ENCODE data around the gene FURIN. TPM values are rescaled to one million over a fixed set of nuclear protein-coding genes. Genes with fewer than 3 reads are reported as not detected.

The FURIN gene
- total and polyA plus RNA-seq, 2 of the 8 experiments (the other 6 are each of a cell fraction or from before 2014, with no cell fraction given) = 15.8 to 32.1 TPM

DNA sequence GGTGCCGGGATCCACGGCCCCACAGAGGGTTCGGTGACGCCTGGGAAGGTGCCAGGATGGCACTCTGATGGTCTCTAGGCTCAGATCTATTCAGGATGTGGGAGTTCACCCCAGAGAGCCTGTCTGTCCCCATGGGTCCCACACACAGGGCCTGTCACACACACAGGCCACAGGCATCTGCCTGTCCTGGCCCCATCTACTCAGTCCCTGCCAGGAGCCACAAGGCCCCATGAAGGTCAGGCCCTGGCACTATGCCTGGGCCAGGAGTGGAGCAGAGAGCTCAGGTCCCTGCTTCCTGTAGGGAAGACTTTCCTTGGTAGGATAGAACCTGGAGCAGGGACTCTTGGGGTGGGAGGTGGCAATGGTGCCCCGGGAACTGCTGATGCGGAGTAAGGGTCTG is 49.0 kb upstream of the FURIN start:
- CTCF ChIA-PET (ENCODE audit: partially characterized antibody) = interaction anchor here (0.6 to 12.3 kb wide), 5 partner anchors 9 to 155 kb away, joined by 3 to 132 read pairs (median 5); partner anchors contain the start of gene FES
- POLR2A ChIA-PET (ENCODE audit: partially characterized antibody) = no interaction called here

More for the DNA sequence above, 49.0 kb upstream of the FURIN start:
- FAIRE-seq (no peak), DNase-seq (ENCODE audit: low read depth in 1 of 2, low spot score in 2 of 2) (no peak)
- no peak overlapping the region for H3K23ac ChIP-seq (ENCODE audit: insufficient read length)
- no peak overlapping the region for H2BK120ac ChIP-seq (replicated peaks; ENCODE audit: low read depth, low read length)
- no peaks in the 10 kb centered on the region for H3K9me3 ChIP-seq (ENCODE audit: insufficient read depth in 2 of 2, low read depth in 1 of 2, low read length in 1 of 2)
- no peak overlapping the region for H2BK5ac ChIP-seq (ENCODE audit: low read depth, low read length)
- no peak overlapping the region for H3K4me2 ChIP-seq (ENCODE audit: insufficient read depth in 1 of 2, low read depth in 2 of 2, low read length in 2 of 2)
- H3K4ac ChIP-seq (replicated peaks; ENCODE audit: insufficient read length, low read depth, low read length) = peak overlapping the region; percentile 37
- H2BK15ac ChIP-seq (ENCODE audit: low read length) = no peak overlapping the region
- H4K20me1 ChIP-seq (replicated peaks in 1 of 2; ENCODE audit: control insufficient read depth in 1 of 2, insufficient read depth in 2 of 2, low read length in 2 of 2) = no peaks in the 10 kb centered on the region
- no peak overlapping the region for H3K27ac ChIP-seq (ENCODE audit: low read depth, low read length)
- no peaks in the 10 kb centered on the region for H3K79me1 ChIP-seq (ENCODE audit: low read depth, low read length)
- H2BK12ac ChIP-seq (ENCODE audit: low read depth, low read length) = no peak overlapping the region
- TF ChIP-seq CHD2 (IDR thresholded peaks at IDR 0.05; ENCODE audit: low read length) (no peak), HDAC6 (IDR thresholded peaks at IDR 0.05; ENCODE audit: low read depth, low read length) (no peak), GTF2F1 (IDR thresholded peaks at IDR 0.05; ENCODE audit: borderline replicate concordance, low read depth, low read length) (no peak)
- no peak overlapping the region for H3K14ac ChIP-seq (ENCODE audit: insufficient read length)
- H3K18ac ChIP-seq (ENCODE audit: extremely low read depth, low read length) = no peak overlapping the region
- WGBS, 2 experiments (ENCODE audit: extremely low coverage in 1 of 2, insufficient coverage in 1 of 2, insufficient read length in 1 of 2, insufficient replicate concordance in 2 of 2, low coverage in 1 of 2, low lambda C conversion rate in 2 of 2, missing lambda C conversion rate in 1 of 2) = 98% methylated on average over 5 of the region's 6 CpGs; no CpG with 5 or more reads in 1 of the 2 experiments
- H4K5ac ChIP-seq (ENCODE audit: insufficient read length, low read depth, low read length) = no peak overlapping the region
- no peak overlapping the region for H3K9ac ChIP-seq (replicated peaks in 1 of 4; ENCODE audit: extremely low read depth in 1 of 4, low read depth in 3 of 4, low read length in 3 of 4)
- H3K4me3 ChIP-seq (ENCODE audit: extremely low read depth in 1 of 4, insufficient read depth in 2 of 4, low read depth in 3 of 4, low read length in 4 of 4) = no peak overlapping the region
- H3K36me3 ChIP-seq (ENCODE audit: control insufficient read depth in 2 of 4, insufficient read depth in 4 of 4, low read length in 3 of 4) = peaks cover 0 to 10% (median 1%) of the 10 kb centered on the region in 4 experiments; a peak in 3 of 8 replicates
- H3K56ac ChIP-seq (replicated peaks; ENCODE audit: insufficient read length, low read depth, low read length) = no peak overlapping the region
- no peaks in the 10 kb centered on the region for H3K23me2 ChIP-seq (ENCODE audit: low read depth, low read length)
- H4K8ac ChIP-seq (ENCODE audit: extremely low read depth, insufficient read depth, low read length) = 0 out of 2 replicates have a peak overlapping the region, but pooled peaks have one; percentile 62
- peaks cover 2 to 16% (median 11%) of the 10 kb centered on the region in 4 experiments; a peak in 6 of 7 replicates for H3K4me1 ChIP-seq (replicated peaks in 1 of 4; ENCODE audit: control insufficient read depth in 3 of 4, insufficient read depth in 4 of 4, low read length in 3 of 4)
- no peak overlapping the region for H4K91ac ChIP-seq (replicated peaks; ENCODE audit: insufficient read length, low read length)
- H2AFZ ChIP-seq (ENCODE audit: low read length) = no peak overlapping the region
- no peak overlapping the region for H2AK5ac ChIP-seq (ENCODE audit: low read depth, low read length)
- no peak overlapping the region for H2BK20ac ChIP-seq (ENCODE audit: low read length)
- no peaks in the 10 kb centered on the region for H3K79me2 ChIP-seq (ENCODE audit: control insufficient read depth in 1 of 2, insufficient read depth in 2 of 2, low read length in 2 of 2)
- H3K27me3 ChIP-seq (replicated peaks in 1 of 4; ENCODE audit: control insufficient read depth in 3 of 4, extremely low read depth in 1 of 4, insufficient read depth in 3 of 4, low read length in 3 of 4) = no peaks in the 10 kb centered on the region

All from H1 (cell line).